ENCODE measurements around the gene CAB39.
A peak's percentile ranks its signal among the peaks of the same experiment; 100 is the strongest.

Gene CAB39

DNA sequence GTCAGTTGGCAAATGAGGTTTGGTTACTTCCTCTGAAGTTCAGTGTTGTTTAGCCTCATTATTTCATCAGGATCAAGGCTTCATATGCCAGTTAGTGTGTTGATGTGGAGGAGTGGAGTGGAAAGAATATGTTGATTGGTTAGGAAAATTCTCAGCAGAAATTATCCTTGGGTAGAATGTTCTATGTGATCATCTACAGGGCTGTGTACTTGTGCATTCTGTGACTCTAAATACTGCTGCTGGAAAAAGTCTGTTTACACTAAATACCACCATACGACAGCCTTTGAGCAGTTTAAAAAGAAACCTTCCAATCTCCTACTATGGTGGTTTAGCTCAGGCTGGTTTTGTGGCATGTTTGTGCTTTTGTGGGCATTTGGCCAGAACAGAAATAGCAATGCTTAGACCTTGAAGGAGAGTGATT, 25.8 kb downstream of the CAB39 start:
- Histone ChIP-seq H3K27ac (0 out of 2 replicates have a peak overlapping the region, but pooled peaks have one; percentile 49), H3K36me3 (ENCODE audit: insufficient read depth, low read length) (no peaks in the 10 kb centered on the region; the same call in 1 of the 2 replicates), H3K9ac (ENCODE audit: insufficient read length) (no peak overlapping the region), H3K4me3 (no peak overlapping the region), H3K9me3 (ENCODE audit: low read depth, low read length) (no peaks in the 10 kb centered on the region)
- no peak for DNase-seq (ENCODE audit: low read depth, low spot score)
- TF ChIP-seq EZH2 (IDR thresholded peaks at IDR 0.05): no peak
- TF ChIP-seq POLR2AphosphoS5 (IDR thresholded peaks at IDR 0.05; ENCODE audit: borderline replicate concordance, low read depth, low read length): no peak
- TF ChIP-seq FOXP2 (optimal IDR thresholded peaks at IDR 0.05; ENCODE audit: control extremely low read depth, extremely low read length, insufficient read depth): no peak

DNA sequence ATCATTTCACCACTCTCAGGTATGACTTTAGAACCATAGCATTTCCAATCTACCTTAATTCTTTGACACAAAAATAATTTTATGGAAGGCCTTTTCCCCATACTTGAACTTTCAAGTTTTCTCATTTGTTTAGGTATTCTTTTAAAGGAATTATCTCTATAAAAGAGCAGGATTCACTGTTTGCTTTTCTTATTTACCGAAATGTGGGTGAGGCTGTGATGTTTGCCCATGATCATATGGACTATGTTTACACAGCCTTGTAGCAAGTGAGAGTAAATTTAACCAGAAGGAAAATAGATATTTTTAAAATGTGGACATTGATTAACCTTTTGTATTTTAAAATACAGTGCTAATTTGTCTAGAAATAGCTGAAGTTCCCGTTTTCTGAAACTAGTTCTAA, 26.3 kb downstream of the CAB39 start:
- Histone ChIP-seq H3K9ac (ENCODE audit: insufficient read length) (no peak overlapping the region), H3K27ac (no peak overlapping the region), H3K4me3 (no peak overlapping the region), H3K9me3 (ENCODE audit: low read depth, low read length) (no peaks in the 10 kb centered on the region), H3K36me3 (ENCODE audit: insufficient read depth, low read length) (no peaks in the 10 kb centered on the region; the same call in 1 of the 2 replicates)
- TF ChIP-seq FOXP2 (optimal IDR thresholded peaks at IDR 0.05; ENCODE audit: control extremely low read depth, extremely low read length, insufficient read depth): no peak
- no peak for TF ChIP-seq EZH2 (IDR thresholded peaks at IDR 0.05)
- TF ChIP-seq POLR2AphosphoS5 (IDR thresholded peaks at IDR 0.05; ENCODE audit: borderline replicate concordance, low read depth, low read length): no peak
- DNase-seq (ENCODE audit: low read depth, low spot score): no peak

DNA sequence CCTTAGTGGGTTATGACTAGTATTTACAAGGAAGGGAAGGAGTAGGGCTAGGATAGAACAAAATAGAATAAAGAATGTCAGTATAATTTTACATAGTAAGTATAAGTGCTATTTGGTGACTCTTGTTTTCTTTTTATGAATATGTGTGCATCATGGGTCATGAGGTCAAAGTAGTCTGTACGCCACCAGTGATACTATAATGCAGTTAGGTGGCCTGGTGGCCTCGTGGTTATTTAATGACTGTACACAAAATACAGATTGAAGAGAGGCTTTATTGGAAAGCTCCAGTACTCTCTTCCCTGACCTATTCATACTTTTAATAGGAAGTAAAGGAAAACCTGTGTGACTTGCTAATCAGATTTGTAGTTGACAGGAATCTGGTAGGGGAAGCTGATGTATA, 27.3 kb downstream of the CAB39 start:
- no peaks in the 10 kb centered on the region; the same call in 1 of the 2 replicates for H3K36me3 ChIP-seq (ENCODE audit: insufficient read depth, low read length)
- DNase-seq (ENCODE audit: low read depth, low spot score): no peak
- H3K9ac ChIP-seq (ENCODE audit: insufficient read length): no peak overlapping the region
- no peak overlapping the region for H3K27ac ChIP-seq
- no peaks in the 10 kb centered on the region for H3K9me3 ChIP-seq (ENCODE audit: low read depth, low read length)
- no peak overlapping the region for H3K4me3 ChIP-seq
- no peak for TF ChIP-seq POLR2AphosphoS5 (IDR thresholded peaks at IDR 0.05; ENCODE audit: borderline replicate concordance, low read depth, low read length)
- TF ChIP-seq FOXP2 (optimal IDR thresholded peaks at IDR 0.05; ENCODE audit: control extremely low read depth, extremely low read length, insufficient read depth): no peak
- no peak for TF ChIP-seq EZH2 (IDR thresholded peaks at IDR 0.05)

DNA sequence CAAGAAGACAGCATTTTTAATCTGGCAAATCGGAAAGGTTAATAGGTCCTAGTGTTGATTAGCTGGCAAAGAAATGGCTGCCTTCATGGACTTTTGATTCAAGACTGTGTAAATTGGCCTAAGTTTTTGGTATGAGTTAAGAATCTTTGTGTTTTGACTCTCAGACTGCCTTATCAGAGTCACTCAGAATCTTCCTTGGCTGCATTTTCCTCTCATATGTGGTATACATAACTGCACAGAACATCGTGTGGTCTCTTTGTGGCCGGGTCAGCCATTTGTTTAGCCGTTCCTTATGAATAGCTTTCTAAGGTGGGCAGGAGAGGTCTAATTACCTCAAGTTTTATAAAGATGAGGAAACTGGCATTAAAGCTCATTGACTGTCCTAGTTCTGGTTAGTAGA, 30.1 kb downstream of the CAB39 start:
- peaks cover 6% of the 10 kb centered on the region for H3K36me3 ChIP-seq (ENCODE audit: insufficient read depth, low read length)
- H3K4me3 ChIP-seq: no peak overlapping the region
- no peaks in the 10 kb centered on the region for H3K9me3 ChIP-seq (ENCODE audit: low read depth, low read length)
- no peak for DNase-seq (ENCODE audit: low read depth, low spot score)
- TF ChIP-seq EZH2 (IDR thresholded peaks at IDR 0.05): no peak
- TF ChIP-seq FOXP2 (optimal IDR thresholded peaks at IDR 0.05; ENCODE audit: control extremely low read depth, extremely low read length, insufficient read depth): no peak
- no peak for TF ChIP-seq POLR2AphosphoS5 (IDR thresholded peaks at IDR 0.05; ENCODE audit: borderline replicate concordance, low read depth, low read length)
- H3K9ac ChIP-seq (ENCODE audit: insufficient read length): no peak overlapping the region
- H3K27ac ChIP-seq: no peak overlapping the region

DNA sequence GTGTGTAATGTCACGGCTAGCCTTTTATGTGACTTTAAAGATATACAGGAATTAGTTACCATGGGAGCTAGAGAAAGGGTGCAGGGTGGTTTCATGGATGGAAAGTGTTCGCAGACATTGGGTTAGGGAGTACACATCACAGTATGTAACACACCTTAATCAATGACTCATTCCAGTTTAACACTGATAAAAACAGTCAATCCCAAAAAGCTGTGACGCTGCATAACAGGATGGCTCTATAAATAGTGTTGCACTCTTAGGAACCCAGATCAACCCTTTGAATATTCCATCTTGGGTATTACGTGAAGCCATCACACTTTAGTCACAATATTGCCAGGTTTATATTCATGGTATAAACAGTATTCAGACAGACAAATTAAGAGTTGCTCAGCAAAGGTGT, 33.6 kb downstream of the CAB39 start:
- H3K4me3 ChIP-seq: no peak overlapping the region
- H3K27ac ChIP-seq: no peak overlapping the region
- no peak for DNase-seq (ENCODE audit: low read depth, low spot score)
- H3K9me3 ChIP-seq (ENCODE audit: low read depth, low read length): no peaks in the 10 kb centered on the region
- H3K36me3 ChIP-seq (ENCODE audit: insufficient read depth, low read length): peaks cover 10% of the 10 kb centered on the region
- TF ChIP-seq EZH2 (IDR thresholded peaks at IDR 0.05) (no peak), POLR2AphosphoS5 (IDR thresholded peaks at IDR 0.05; ENCODE audit: borderline replicate concordance, low read depth, low read length) (no peak), FOXP2 (optimal IDR thresholded peaks at IDR 0.05; ENCODE audit: control extremely low read depth, extremely low read length, insufficient read depth) (no peak)
- no peak overlapping the region for H3K9ac ChIP-seq (ENCODE audit: insufficient read length)

DNA sequence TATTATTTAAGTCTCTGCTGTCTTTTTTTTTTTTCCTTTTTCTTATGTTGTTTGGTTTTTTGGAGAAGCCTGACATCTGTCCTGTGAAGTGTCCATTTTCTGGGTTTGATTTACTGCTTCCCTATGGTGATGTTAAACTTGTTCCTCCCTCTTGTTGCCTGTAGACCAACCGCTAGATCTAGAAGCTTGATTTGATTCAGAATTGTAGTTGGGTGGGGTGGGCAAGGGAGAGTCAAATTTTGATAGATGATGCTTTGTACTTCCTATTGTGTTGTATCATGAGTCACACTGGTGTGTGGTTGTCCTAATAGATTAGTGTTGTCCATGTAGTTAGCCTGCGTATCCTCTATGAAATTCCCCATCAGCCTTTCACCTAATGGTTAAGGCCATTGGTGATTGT, 35.4 kb downstream of the CAB39 start:
- Histone ChIP-seq H3K9me3 (ENCODE audit: low read depth, low read length) (no peaks in the 10 kb centered on the region), H3K27ac (no peak overlapping the region), H3K9ac (ENCODE audit: insufficient read length) (no peak overlapping the region), H3K36me3 (ENCODE audit: insufficient read depth, low read length) (peaks cover 10% of the 10 kb centered on the region), H3K4me3 (no peak overlapping the region)
- TF ChIP-seq POLR2AphosphoS5 (IDR thresholded peaks at IDR 0.05; ENCODE audit: borderline replicate concordance, low read depth, low read length) (no peak), EZH2 (IDR thresholded peaks at IDR 0.05) (no peak), FOXP2 (optimal IDR thresholded peaks at IDR 0.05; ENCODE audit: control extremely low read depth, extremely low read length, insufficient read depth) (no peak)
- DNase-seq (ENCODE audit: low read depth, low spot score): no peak

DNA sequence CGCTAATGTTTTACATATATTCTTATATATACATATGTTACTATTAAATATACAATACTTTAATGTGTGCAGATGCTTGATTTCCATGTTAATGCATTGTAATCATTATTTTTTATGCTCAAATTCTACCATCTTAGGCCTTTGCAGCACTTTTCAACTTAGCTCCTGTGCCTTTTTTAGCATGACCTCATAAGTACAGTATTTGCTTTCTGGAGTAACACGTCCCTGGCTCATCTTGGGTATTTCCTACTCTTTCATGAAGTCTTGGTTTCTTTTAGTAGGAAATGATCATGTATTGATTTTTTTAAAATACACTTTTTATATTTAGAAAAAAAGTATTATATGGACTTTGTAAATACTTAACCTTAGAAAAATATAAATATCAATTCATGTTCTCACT, 36.5 kb downstream of the CAB39 start:
- Histone ChIP-seq H3K9me3 (ENCODE audit: low read depth, low read length) (no peaks in the 10 kb centered on the region), H3K4me3 (no peak overlapping the region), H3K36me3 (ENCODE audit: insufficient read depth, low read length) (peaks cover 10% of the 10 kb centered on the region; the same call in 1 of the 2 replicates), H3K27ac (no peak overlapping the region), H3K9ac (ENCODE audit: insufficient read length) (no peak overlapping the region)
- TF ChIP-seq EZH2 (IDR thresholded peaks at IDR 0.05): no peak
- TF ChIP-seq POLR2AphosphoS5 (IDR thresholded peaks at IDR 0.05; ENCODE audit: borderline replicate concordance, low read depth, low read length): no peak
- no peak for TF ChIP-seq FOXP2 (optimal IDR thresholded peaks at IDR 0.05; ENCODE audit: control extremely low read depth, extremely low read length, insufficient read depth)
- DNase-seq (ENCODE audit: low read depth, low spot score): no peak

DNA sequence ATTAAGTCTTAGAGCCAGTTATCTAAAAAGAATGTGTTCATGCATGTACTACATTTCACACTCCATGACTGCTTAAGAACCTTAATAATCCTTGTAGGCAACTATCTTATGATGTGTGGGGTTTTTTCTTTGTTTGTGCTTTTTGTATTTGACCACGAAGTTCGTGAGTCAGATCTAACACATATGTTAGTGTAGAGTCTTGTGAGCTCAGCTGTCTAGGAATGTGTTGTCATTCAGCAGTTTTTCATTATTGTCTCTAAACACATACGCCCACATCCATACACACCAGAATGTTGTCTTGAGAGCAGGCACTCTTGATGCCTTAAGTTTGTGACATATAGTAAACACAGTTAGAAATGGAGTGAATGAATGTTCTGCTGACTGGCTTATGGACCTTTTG, 38.4 kb downstream of the CAB39 start:
- no peaks in the 10 kb centered on the region for H3K9me3 ChIP-seq (ENCODE audit: low read depth, low read length)
- peaks cover 9% of the 10 kb centered on the region; the same call in 1 of the 2 replicates for H3K36me3 ChIP-seq (ENCODE audit: insufficient read depth, low read length)
- no peak for DNase-seq (ENCODE audit: low read depth, low spot score)
- no peak overlapping the region for H3K27ac ChIP-seq
- H3K9ac ChIP-seq (ENCODE audit: insufficient read length): no peak overlapping the region
- TF ChIP-seq EZH2 (IDR thresholded peaks at IDR 0.05): no peak
- no peak for TF ChIP-seq POLR2AphosphoS5 (IDR thresholded peaks at IDR 0.05; ENCODE audit: borderline replicate concordance, low read depth, low read length)
- TF ChIP-seq FOXP2 (optimal IDR thresholded peaks at IDR 0.05; ENCODE audit: control extremely low read depth, extremely low read length, insufficient read depth): no peak
- no peak overlapping the region for H3K4me3 ChIP-seq

DNA sequence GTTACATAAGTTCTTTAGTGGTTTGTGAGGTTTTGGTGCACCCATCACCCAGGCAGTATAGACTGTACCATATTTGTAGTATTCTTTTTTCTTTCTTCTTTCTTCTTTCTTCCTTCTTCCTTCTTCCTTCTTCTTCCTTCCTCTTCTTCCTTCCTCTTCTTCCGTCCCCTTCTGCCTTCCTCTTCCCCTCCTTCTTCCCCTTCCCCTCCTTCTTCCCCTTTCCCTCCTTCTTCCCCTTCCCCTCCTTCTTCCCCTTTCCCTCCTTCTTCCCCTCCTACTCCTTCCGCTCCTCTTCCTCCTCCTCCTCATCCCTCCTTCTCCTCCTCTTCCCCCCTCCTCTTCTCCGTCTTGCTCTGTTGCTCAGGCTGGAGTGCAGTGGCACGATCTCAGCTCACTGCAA, 41.6 kb downstream of the CAB39 start:
- H3K36me3 ChIP-seq (ENCODE audit: insufficient read depth, low read length): peaks cover 3% of the 10 kb centered on the region; the same call in 1 of the 2 replicates
- no peaks in the 10 kb centered on the region for H3K9me3 ChIP-seq (ENCODE audit: low read depth, low read length)
- DNase-seq (ENCODE audit: low read depth, low spot score): no peak
- TF ChIP-seq EZH2 (IDR thresholded peaks at IDR 0.05) (no peak), POLR2AphosphoS5 (IDR thresholded peaks at IDR 0.05; ENCODE audit: borderline replicate concordance, low read depth, low read length) (no peak), FOXP2 (optimal IDR thresholded peaks at IDR 0.05; ENCODE audit: control extremely low read depth, extremely low read length, insufficient read depth) (no peak)
- no peak overlapping the region for H3K9ac ChIP-seq (ENCODE audit: insufficient read length)
- no peak overlapping the region for H3K27ac ChIP-seq
- no peak overlapping the region for H3K4me3 ChIP-seq
